ENCODE data around the gene ABCG4. TPM values are rescaled to one million over a fixed set of nuclear protein-coding genes. Genes with fewer than 3 reads are reported as not detected.
"Not testable (repeated sequence)": the region's sequence is repeated elsewhere in the genome, so short reads cannot be mapped to it uniquely, and the experiment has no call there.

The ABCG4 gene
- total RNA-seq, 1 donor from 2014 or later = 1.3 TPM

DNA sequence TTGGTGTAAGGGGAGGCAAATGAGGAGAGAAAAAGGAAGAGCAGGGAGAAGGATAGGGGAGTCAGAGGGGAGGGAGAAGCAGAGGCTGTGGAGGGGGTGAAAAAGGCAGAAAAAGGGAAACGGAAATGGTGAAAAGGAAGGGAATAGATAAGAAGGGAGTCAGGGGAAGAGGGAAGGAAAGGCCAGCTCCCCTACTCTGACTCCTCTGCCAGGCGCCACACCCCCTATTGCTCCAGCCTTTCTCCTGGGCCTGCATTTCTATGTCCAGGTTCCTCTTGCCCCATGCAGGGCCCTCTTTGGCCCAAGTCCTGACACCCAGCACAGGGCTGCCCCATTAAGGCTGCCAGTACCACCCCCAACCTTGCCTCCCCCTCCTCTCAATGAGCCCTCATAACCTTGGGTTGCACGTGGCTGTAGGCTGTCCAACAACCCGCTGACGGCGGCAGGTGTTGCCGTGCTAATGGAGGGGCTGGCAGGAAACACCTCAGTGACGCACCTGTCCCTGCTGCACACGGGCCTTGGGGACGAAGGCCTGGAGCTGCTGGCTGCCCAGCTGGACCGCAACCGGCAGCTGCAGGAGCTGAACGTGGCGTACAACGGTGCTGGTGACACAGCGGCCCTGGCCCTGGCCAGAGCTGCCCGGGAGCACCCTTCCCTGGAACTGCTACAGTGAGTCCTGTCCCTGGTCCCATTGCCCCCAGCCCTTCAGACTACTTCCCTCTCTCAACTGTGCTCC lies 33.0 kb downstream of the ABCG4 start:
- H3K4me3 Mint-ChIP-seq = no peak overlapping the region
- no peaks in the 10 kb centered on the region for H3K36me3 Mint-ChIP-seq
- H3K27ac Mint-ChIP-seq = no peak overlapping the region
- no peak for DNase-seq (ENCODE audit: extremely low spot score, unreplicated experiment)
- no peaks in the 10 kb centered on the region for H3K9me3 Mint-ChIP-seq
- peaks cover 17% of the 10 kb centered on the region for H3K4me1 Mint-ChIP-seq (ENCODE audit: unreplicated experiment)
- TF ChIP-seq, protein P1, sequence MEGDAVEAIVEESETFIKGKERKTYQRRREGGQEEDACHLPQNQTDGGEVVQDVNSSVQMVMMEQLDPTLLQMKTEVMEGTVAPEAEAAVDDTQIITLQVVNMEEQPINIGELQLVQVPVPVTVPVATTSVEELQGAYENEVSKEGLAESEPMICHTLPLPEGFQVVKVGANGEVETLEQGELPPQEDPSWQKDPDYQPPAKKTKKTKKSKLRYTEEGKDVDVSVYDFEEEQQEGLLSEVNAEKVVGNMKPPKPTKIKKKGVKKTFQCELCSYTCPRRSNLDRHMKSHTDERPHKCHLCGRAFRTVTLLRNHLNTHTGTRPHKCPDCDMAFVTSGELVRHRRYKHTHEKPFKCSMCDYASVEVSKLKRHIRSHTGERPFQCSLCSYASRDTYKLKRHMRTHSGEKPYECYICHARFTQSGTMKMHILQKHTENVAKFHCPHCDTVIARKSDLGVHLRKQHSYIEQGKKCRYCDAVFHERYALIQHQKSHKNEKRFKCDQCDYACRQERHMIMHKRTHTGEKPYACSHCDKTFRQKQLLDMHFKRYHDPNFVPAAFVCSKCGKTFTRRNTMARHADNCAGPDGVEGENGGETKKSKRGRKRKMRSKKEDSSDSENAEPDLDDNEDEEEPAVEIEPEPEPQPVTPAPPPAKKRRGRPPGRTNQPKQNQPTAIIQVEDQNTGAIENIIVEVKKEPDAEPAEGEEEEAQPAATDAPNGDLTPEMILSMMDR (conservative IDR thresholded peaks at IDR 0.05) = no peak
- no peaks in the 10 kb centered on the region for H3K27me3 Mint-ChIP-seq

DNA sequence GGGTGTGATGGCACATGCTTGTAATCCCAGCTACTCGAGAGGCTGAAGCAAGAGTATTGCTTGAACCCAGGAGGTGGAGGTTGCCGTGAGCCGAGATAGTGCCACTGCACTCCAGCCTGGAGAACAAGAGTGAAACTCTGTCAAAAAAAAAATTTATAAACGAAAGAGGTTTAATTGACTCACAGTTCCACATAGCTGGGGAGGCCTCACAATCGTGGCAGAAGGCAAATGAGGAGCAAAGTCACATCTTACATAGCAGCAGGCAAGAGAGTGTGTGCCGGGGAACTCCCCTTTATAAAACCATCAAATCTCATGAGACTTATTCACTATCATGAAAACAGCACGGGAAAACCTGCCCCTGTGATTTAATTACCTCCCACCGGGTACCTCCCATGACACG lies 35.5 kb downstream of the ABCG4 start:
- H3K27me3 Mint-ChIP-seq; H3K27ac Mint-ChIP-seq; DNase-seq (ENCODE audit: extremely low spot score, unreplicated experiment); H3K36me3 Mint-ChIP-seq; H3K9me3 Mint-ChIP-seq; H3K4me3 Mint-ChIP-seq: not testable (repeated sequence)
- peaks cover 13% of the 10 kb centered on the region for H3K4me1 Mint-ChIP-seq (ENCODE audit: unreplicated experiment)

DNA sequence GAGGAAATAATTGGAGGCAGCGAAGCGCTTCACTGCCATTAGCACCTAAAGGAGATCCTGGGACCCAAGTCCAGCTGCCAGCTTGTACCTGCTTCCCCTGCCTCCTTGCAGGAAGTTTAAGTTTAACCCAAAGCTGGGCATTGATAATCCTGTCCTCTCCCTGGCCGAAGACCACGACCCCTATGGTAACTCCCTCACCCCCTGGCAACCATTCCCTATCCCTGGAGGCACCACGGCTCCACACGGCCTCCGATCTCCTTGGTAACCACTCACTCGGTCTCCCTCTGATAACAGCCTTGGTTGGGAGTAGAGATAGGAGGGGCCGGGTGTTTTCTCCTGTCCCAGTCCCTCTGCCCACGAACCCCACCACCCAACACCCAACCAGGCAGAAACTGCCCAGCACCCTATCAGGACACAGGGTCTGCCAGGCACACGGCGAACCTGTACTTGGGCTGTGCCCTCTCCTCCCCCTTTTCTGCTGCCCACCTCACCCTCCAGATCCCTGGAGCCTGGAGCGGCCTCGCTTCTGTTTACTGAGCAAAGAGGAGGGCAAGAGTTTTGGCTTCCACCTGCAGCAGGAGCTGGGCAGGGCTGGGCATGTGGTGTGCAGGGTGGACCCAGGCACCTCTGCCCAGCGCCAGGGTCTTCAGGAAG lies 37.3 kb downstream of the ABCG4 start:
- no peak for DNase-seq (ENCODE audit: extremely low spot score, unreplicated experiment)
- Mint-ChIP-seq H3K9me3 (no peaks in the 10 kb centered on the region), H3K27me3 (no peaks in the 10 kb centered on the region), H3K27ac (no peak overlapping the region), H3K4me3 (peak overlapping the region; percentile 56), H3K4me1 (ENCODE audit: unreplicated experiment) (peaks cover 13% of the 10 kb centered on the region), H3K36me3 (no peaks in the 10 kb centered on the region)
- TF ChIP-seq, protein P1 (conservative IDR thresholded peaks at IDR 0.05) = no peak

DNA sequence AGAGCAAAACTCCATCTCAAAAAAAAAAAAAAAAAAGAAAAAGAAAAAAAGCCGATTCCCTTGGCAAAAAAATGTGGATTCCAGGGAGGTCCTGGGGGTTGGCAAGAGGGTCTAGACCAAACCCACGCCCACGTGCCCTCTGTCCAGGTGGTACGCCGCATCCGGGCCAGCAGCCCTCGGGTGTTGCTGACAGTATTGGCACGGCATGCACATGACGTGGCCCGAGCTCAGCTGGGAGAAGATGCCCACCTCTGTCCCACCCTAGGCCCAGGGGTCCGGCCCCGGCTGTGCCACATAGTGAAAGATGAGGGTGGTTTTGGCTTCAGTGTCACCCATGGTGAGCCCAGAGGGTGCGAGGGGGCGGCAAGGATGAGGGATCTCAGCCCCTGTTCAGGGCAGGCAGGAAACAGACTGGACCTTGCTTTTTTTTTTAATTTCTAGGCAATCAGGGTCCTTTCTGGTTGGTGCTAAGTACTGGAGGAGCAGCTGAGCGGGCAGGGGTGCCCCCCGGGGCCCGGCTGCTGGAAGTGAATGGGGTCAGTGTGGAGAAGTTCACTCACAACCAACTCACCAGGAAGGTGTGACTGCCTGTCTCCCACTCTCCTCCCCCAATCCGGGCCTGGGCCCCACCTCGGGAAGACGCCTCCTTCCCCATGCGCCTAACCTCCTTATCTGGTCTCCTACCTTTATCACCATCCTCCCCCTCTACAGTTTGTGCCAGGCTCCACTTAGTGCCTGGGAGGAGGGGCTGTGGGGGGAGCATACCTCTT lies 38.5 kb downstream of the ABCG4 start:
- Mint-ChIP-seq H3K4me1 (ENCODE audit: unreplicated experiment) (peaks cover 13% of the 10 kb centered on the region), H3K9me3 (no peaks in the 10 kb centered on the region), H3K36me3 (no peaks in the 10 kb centered on the region), H3K27ac (no peak overlapping the region), H3K27me3 (no peaks in the 10 kb centered on the region), H3K4me3 (no peak overlapping the region)
- TF ChIP-seq, protein P1 (conservative IDR thresholded peaks at IDR 0.05) = no peak
- no peak for DNase-seq (ENCODE audit: extremely low spot score, unreplicated experiment)

DNA sequence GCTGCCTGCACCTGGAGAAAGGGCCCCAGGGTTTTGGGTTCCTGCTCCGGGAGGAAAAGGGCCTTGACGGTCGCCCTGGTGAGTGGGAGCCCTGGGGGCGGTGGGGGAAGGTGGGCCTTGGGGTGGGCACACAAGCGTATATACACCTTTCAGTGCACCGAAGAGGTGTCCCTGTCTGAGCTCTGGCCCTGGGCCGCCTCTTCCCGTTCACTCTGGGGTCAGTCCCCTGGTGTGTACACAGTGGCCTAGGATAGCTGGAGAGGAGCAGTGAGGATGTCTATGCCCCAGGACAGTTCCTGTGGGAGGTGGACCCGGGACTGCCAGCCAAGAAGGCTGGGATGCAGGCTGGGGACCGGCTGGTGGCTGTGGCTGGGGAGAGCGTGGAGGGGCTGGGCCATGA lies 39.2 kb downstream of the ABCG4 start:
- no peaks in the 10 kb centered on the region for H3K36me3 Mint-ChIP-seq
- H3K4me3 Mint-ChIP-seq = no peak overlapping the region
- no peak overlapping the region for H3K27ac Mint-ChIP-seq
- no peak for DNase-seq (ENCODE audit: extremely low spot score, unreplicated experiment)
- H3K9me3 Mint-ChIP-seq = no peaks in the 10 kb centered on the region
- peaks cover 13% of the 10 kb centered on the region for H3K4me1 Mint-ChIP-seq (ENCODE audit: unreplicated experiment)
- TF ChIP-seq, protein P1 (conservative IDR thresholded peaks at IDR 0.05) = no peak
- H3K27me3 Mint-ChIP-seq = no peaks in the 10 kb centered on the region

DNA sequence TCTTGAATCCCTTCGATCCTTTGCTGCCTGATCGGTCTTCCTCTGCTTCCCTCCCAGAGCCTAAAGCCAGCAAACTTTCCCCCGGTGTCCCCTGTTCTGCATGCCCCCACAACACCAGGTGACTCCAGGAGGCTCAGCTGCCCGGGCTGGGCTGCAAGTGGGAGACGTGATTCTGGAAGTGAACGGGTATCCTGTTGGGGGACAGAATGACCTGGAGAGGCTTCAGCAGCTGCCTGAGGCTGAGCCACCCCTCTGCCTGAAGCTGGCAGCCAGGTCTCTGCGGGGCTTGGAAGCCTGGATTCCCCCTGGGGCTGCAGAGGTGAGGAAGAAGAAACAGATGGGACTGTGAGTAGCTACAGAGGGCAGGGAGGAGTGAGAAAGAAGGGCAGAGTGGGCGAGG lies 40.0 kb downstream of the ABCG4 start:
- Mint-ChIP-seq H3K27me3 (no peaks in the 10 kb centered on the region), H3K9me3 (no peaks in the 10 kb centered on the region), H3K27ac (peak overlapping the region; percentile 60), H3K36me3 (no peaks in the 10 kb centered on the region), H3K4me1 (ENCODE audit: unreplicated experiment) (peaks cover 13% of the 10 kb centered on the region), H3K4me3 (no peak overlapping the region)
- no peak for DNase-seq (ENCODE audit: extremely low spot score, unreplicated experiment)
- TF ChIP-seq, protein P1 (conservative IDR thresholded peaks at IDR 0.05) = no peak
